GF-D8 (cell line): ENCODE data around the gene ARHGAP32.

Experiments
- DNase-seq: peaks from one replicate; lab custom pipeline; 2025; lab: John Stamatoyannopoulos, UW

Gene ARHGAP32

DNA sequence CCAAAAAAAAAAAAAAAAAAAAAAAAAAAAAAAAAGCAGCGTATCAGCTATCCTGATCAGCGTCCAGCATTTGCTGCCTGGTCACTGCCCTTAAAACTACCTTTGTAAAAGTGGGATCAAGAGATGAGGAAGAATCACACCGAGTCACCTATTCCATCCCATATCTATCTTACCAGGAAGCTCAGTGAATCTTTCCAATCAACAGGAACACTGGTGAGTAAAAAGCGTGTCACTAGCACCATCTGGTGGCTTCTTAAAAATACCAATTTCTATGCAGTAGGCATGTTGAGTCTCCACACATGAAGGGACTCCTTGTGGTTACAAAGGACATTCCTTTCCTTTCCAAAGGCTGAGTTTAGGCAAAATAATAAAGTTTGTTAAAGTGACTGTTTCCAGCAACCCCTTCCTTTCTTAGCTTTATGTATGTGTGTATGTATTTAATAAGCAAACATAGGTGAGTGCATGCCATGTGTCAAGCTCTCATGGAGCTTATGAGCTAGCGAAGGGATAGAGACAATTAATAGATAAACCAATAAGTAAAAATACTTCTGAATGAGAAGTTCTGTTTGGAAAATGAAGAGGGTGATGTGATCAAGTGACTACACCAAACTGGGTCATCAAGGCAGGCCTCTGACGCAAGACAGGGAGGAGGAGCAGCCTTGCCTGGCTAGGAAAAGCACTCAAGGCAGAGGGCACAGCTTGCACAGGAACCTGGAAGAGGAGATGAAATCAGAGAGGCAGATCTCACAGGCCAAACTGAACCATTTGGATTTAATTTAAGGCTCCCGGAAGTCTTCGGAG, 235.5 kb downstream of the ARHGAP32 start:
- peak; percentile 59 for DNase-seq

DNA sequence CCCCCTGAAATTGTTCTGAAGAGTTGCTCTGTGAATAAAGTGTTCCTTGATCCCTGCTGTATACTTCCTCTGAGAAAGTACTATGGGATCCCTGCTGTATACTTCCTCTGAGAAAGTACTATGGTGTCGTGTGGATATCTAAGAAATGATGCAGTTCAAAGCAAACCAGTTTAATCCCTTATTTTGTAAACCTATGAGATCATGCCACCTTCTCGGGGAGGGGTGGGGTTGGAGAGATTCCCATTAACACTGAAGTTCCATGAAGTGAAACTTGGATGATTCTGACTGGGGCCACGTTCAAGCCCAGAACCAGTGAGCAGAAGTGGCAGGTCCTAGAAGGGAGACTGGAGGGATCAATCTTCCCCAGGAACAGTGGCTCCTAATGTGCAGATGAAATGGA, 236.5 kb downstream of the ARHGAP32 start:
- no peak for DNase-seq

DNA sequence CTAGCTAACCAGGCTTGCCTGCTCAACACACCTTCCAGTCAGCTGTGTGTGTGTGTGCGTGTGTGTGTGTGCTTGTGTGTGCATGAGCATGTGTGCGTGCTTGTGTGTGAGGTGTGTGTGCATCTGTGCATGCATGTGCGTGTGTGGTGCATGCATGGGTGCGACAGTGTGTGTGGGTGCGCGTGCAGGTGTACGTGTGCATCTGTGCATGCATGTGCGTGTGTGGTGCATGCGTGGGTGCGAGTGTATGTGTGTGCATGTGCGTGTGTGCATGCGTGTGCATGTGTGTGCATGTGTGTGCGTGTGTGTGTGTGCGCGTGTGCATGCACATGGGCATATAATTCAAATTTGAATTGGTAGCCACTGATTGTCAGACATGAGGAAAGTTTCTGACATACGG, 239.0 kb downstream of the ARHGAP32 start:
- DNase-seq: no peak

DNA sequence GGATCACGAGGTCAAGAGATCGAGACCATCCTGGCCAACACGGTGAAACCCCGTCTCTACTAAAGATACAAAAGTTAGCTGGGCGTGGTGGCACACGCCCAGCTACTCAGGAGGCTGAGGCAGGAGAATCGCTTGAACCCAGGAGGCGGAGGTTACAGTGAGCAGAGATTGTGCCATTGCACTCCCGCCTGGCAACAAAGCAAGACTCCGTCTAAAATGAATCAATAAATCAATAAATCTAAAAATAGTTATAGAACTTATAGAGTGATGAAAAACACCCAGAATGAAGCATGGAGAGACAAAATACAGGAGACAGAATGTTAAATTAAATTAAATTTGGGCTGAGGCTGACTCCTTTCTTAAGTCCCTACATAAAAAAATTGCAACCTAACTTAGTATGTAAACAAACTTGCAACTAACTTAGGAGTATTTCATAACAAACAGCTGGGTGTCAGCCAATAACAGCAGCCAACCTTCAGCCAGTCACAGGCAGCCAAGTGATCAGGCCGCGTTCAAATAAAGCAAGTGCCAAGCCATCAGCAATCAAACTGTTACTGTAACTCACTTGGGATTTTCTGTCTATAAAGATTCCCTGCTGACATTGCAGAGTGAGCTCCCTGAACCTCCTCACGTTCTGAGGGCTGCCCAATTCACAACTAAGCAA, 242.2 kb downstream of the ARHGAP32 start:
- no peak for DNase-seq

DNA sequence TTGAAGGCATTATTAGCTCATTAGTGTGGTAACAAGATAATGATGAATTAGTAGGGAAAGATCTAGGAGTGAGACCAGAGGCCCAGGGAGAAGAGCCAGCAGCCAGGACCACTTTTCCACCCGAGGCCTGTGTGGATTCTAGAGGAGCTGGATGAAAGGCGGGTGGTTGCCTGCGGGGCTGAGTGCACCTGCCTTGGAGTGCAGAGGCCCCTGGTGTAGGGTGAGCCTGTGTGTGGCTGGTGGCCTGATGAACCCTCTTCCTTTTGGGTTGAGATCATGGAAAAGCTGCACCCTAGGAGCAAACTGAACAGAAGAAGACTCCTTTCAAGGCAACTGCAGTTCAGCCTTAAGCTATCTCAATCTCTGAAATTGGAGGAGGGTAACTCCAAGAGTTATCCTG, 243.5 kb downstream of the ARHGAP32 start:
- no peak for DNase-seq

DNA sequence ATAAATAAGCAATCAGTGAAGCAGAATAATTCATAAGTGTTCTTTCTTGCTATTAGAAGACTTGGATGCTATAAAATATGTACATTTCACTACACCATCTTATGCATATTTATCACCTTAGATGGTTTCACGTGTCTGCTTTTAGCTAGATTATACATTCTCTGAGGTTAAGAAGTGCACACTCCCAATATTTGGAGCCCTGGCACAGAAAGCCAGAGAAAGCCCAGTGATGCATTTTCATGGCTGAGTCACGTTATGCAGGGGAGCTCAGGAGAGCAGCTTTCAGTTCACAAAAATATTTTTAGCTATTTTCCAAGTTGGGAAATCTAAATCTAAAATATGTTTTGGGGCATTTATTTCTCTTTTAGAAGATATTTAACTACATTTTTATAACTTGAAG, 244.4 kb downstream of the ARHGAP32 start:
- no peak for DNase-seq

DNA sequence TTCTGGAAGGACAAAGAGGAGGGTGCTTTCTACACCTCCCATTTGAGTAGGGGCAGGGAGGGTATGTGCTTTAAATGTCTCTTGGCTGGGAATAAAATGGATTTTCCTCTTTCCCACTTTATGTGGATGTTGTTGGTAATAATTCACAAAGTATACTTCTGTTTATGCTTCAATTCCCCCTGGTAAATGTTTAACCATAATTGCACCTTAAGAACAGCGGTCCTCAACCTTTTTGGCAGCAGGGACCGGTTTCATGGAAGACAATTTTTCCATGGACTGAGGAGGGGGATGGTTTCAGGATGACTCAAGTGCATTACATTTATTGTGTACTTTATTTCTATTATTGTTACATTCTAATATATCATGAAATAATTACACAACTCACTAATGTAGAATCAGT, 245.5 kb downstream of the ARHGAP32 start:
- DNase-seq: no peak

DNA sequence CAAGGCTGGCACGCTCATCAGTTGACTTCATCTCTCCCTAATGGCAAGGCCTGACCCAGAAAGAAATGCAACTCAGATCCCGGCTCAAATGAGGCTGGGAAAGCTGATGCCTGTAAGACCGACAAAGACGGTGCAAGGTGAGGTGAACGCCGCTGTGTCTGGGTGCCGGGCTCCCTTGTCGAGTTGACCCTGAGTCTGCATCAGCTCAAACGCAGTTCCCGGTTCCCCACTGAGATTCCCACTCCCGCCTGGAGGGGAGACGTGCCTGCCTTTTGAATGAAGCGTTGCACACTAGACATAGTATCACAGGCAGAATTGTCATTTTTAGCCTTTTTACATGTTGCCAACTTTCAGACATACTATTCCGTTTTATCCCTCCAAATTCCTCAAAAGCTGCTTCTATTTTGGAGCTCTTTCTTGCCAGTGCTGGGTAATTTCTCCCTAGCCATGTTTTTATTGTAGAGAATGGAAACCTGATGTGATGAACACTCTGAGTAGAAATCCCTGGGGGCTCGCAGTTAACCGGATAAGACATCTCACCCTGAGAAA, 248.6 kb downstream of the ARHGAP32 start:
- DNase-seq: no peak

DNA sequence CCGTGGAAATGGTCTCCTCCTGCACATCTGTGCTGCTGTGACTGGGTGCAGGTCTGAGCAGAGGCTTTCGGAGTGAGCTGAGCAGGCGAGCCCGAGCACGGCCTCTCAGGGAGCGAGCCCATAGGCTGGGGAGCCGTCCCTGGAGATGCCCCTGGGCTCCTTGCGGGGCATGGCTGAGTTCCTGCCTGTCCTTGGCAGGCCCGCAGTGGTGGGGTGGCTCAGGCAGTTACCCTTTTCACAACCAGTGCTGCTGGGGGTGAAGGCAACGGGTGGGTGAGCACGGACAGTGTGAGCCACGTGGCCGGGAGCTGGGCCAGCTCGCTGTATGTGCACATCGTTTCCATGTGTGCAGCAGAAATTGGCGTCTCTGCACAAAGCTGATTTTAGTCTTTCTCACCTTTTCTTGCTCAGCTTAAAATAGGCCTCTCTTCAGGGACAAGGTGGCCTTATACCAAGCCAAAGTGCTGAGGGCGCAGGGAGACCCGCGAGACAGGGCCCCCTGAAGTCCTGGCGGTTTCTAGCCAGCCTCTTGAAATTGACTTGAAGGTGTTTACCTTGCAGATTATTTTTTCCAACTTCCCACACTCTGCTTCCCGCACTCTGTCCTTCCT, 249.2 kb downstream of the ARHGAP32 start, which contains the start of gene TP53AIP1:
TP53AIP1 (minus strand) TSS at position 55 of the 611 bp plus-strand sequence. CDS start 5,053 bp downstream, outside the sequence.
- no peak for DNase-seq

DNA sequence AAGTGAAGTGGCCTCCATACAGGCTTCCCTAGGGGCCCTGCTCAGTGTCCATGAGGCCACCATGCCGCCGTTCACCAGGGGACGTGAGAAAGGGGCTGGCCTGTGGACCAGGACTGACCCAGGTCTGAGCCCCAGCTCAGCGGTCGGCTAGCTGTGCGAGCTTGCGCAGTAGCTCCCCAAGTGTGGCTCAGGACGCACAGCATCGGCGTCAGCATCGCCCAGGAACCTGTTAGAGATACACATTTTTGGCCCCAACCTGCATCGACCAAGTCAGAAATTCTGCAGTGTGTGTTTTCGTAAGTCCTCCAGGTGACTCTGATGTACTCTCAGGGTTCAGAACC, 249.9 kb downstream of the ARHGAP32 start:
- no peak for DNase-seq

DNA sequence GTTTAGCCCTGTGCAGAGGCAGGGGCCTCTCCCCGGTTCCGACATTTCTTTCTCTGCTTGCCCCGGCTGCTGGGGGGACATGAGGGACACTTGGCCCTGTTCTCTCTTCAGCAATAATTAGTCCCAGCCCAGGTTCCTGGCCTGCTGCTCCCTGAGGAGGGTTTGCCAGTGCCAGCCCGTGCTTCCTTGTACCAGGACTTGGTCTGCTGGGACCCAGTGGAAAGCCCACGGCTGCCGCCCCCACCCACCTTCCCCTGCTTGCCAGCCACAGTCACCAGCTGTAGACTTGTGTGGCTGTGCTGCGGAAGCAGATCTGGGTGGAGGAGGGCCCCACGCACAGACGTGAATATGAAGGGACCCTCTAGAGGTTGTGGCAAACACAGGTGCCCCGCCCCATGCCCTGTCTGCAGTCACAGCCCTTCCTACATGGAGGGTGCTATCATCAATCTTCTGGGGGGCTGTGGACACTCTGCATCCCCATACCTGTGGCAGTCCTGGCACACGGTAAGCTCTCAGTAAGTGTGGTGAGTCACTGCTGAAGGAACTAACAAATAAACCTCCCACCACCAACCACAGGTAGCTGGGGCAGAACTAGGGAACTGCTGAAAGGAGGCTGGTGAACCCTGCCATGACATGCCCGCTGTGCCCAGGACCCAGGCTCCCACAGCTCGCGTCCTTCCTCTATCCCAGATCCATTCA, 250.4 kb downstream of the ARHGAP32 start:
- DNase-seq: no peak

DNA sequence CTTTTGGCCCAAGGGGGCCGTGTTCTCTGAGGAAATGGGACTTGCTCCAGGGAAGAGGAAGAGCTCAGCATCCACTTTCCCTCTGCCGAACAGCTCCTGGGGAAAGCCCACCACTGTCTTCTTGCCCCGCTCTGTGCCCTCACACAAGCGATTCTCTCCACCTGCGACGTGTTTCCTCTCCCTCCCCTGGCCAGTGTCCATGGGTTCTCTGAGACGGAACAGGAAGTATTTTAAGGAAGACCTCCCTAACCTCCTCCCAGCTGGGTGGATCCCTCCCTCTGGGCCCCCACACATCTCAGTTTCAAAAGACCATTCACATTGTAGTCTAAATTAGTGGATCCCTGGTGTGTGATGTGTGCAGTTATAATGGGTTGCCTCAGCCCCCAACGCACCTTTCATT, 251.0 kb downstream of the ARHGAP32 start:
- DNase-seq: no peak

DNA sequence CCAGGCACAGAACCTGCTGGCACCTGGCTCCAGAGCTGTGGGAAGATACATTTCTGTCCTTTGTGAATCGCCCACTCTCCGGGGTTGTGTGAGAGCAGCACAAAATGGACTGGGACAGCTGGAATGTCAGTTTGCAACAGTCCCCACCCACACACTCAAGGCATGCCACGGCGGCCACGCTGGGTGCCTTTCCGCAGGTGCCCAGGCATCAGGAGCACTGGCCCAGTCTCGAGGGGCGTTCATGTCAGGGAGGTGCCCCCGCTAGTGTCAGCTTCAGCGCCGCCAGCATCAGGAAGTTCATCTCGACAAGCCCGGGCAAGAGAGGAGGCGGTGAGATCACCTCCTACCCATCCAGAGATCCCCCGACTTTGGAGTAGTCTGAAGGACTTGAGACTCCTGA, 251.5 kb downstream of the ARHGAP32 start:
- no peak for DNase-seq

DNA sequence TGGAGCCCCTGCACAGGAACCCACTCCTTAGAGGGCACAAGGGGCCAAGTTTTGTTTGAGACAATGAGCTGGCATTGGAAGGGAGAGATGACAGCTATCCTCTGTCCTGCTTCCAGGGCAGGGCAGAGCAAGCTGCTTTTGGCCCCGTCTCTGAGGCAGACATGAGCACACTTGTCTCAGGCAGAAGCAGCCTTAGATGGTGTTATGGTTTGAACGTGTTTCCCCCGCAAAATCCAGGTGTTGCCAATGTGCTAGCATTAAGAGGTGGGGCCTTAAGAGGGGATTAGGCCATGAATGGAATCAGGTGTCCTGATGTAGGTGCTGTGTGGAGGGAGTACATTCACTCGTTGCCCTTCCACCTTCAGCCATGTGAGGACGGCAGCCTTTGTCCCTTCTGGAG, 252.0 kb downstream of the ARHGAP32 start:
- DNase-seq: no peak

DNA sequence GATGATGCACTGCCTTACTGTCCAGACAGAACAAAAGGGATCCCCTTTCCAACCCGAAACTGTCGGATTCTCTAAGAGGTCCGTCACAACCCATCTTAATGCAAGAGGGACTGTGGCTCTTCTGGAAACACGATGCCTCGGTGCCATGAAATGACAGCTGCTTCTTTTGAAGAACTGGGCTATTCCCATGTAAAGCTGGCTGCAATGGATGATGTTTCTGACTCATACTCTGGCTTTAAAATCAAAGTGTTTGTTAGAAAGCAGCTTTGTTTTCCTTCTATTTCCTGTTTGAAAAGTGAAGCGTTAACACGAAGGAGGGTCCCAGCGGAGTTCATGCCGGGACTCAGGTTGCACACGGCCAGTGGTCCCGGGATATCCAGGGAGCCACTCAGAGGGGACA, 252.5 kb downstream of the ARHGAP32 start:
- no peak for DNase-seq

DNA sequence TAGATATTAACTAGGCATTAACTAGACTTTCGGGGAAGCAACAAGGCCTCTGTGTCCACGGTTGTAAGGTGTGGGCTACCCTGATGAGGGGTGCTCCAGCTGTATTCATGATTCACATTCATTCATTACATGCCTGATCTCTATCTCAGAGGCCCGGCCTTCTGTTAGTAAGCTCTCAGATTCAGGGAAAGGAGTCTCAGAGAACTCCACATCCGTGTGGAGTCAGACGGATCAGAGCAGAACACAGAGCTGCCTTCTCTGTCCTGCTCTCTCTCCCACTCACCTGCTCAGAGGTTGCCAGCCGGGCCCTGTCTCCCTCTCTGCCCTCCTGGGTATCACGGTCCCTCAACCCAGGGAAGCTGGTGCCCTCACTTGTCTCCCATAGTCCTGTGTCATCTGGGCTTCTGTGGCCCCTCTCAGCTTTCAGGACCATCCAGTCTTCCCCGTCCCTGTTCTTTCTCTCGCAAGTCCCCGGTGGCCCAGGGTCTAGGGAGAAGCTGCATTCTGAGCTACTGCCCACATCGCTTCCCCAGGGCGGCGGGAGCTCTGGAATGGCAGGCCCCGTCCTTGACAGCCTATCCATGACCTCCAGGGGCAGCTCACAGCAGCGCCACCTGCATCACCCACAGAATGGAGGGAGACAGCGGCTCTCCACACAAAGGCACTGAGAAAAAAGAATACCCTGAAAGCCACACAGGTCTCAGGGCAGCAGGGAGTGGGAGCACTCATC, 253.8 kb downstream of the ARHGAP32 start:
- DNase-seq: no peak

DNA sequence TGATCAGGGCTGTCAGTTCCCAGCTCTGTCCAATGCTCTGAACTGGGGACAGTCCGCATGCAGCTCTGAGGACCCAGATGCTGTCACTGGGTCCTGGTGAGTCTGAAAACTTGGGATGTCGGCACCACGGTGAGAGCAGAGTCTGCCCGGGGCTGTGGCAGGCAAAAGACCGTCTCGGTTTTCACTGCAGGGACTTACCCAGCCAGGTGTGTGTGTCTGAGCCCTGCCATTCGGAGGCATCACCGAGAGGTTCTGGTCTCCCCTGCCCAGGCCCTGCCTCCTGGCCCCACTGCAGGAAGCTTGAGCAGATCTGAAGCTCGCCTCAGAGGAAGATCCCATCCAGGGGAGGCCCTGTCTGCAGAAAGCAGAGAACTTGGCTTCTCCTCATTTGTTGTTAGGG, 254.6 kb downstream of the ARHGAP32 start:
- DNase-seq: no peak

DNA sequence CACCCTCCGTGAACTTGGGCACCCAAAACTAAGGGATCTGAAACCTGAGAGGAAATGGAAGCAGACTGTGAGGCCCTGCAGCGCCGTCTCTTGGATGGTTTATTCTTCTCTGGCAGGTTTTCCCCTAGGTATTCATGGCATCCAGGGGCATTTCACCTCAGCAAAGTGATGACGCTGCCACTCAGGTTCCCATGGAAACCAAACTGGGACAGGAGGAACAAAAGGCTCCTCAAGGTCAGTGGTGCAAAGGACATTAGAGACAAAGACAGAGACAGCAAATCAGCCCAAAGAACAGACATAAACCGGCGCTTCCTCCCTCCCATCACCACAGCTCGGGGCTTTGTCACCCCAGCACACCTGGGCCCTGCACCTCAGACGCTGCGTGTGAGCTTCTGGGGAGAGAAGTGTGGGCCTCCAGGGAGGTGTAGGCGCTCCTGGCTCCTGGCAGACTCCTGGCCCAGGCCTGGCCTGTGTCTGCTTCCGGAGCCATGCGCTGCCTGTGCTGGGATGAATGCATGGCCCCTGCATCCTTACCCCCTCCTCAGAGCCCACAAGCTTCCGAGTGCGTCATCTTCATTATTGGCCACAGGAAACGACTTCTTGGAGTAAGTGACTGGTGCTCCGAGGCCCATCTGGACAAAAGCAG, 255.4 kb downstream of the ARHGAP32 start:
- no peak for DNase-seq

DNA sequence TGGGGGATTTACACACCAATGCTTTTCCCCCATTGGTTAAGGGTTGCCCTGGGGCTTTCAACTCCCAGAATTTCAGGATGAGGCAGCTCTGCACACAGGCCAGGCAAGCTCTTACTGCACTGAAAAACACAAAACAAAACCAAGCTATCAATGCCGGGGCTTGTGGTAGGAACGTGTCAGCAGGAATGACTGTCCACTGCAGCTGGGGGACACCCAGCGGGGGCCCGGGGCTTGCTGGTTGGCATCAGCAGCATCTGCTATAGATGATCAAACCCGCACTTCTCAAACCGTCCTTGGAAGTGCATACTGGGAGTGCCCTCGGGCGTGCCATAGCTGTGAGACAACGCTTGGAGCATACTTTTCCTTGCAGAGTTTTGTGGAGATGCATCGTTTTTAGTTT, 257.2 kb downstream of the ARHGAP32 start:
- DNase-seq: no peak

DNA sequence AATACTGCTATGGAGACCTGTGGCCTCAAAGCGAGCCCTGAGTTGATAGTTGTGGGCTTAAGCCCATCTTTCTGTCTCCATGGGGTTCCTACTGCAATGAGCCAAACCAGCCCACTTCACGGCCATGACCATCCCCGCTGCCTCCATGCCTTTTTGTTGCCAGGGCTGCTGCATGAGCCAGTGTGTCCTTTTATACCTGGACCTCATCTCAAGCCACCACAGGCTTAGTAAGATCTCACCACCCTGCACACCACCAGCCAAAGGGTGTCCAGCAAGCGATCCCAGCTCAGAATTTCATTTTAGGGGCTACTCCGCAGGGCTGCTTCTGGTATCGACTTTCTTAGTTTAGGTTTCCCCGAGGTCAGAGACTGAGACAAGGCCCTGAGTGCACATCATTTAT, 257.8 kb downstream of the ARHGAP32 start:
- no peak for DNase-seq

DNA sequence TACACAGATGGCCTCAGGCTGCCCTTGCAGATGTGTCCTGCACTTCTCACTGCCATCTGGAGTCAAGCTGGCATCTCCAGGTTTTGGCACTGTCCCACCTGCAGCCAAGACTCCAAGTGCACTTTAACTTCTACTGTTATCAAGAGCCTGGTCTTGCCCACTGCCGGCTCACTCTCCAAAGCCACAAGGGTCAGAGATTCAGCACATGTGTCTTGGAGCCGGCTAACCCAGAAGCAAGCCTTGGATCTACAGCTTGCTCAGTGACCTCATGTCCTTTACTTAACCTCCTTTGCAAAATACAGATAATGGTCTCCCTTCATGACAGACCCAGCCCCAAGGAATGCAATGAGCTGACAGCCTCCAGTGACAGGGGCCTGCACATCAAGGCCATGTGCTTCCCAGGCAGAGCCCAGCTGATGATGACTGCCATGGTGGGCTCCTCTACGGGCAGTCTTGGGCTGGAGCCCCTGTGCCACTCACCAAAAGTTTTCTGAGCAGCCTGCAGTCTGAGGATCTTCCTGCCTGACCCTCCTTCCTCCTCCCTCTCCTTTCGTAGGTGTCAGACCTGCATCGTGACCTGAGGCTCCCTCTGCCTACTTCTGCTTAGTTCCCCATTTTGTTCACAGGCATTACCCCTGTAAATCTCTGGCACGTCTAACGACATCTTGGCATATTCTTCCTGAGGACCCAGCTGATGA, 258.5 kb downstream of the ARHGAP32 start:
- no peak for DNase-seq
